Chondrocyte (in vitro differentiated cells): Measurements from ENCODE around the gene MMP14. TPM values are rescaled to one million over a fixed set of nuclear protein-coding genes. Genes with fewer than 3 reads are reported as not detected.

Experiments used
- DNase-seq: peaks from one replicate; pipeline ENCODE4 v3.0.0; 2021; ENCODE audit warnings: mixed read lengths, low spot score
- H3K27ac Mint-ChIP-seq: one replicate; pipeline ENCODE4 v1.8.0; 2021; ENCODE audit warnings: mild to moderate bottlenecking, moderate library complexity, mixed read lengths; ENCODE audit not compliant: unreplicated experiment
- H3K27me3 Mint-ChIP-seq: 2 replicates; pipeline ENCODE4 v1.8.0; 2021; ENCODE audit warnings: low read depth, mixed read lengths
- H3K36me3 Mint-ChIP-seq: 2 replicates; pipeline ENCODE4 v1.8.0; 2021; ENCODE audit warnings: low read depth, mixed read lengths
- H3K4me1 Mint-ChIP-seq: 2 replicates; pipeline ENCODE4 v1.8.0; 2021; ENCODE audit warnings: low read depth, mild to moderate bottlenecking, mixed read lengths
- H3K4me3 Mint-ChIP-seq: one replicate; pipeline ENCODE4 v1.8.0; 2021; ENCODE audit warnings: mild to moderate bottlenecking, moderate library complexity, mixed read lengths; ENCODE audit not compliant: unreplicated experiment
- H3K9me3 Mint-ChIP-seq: 2 replicates; pipeline ENCODE4 v1.8.0; 2021; ENCODE audit warnings: low read depth, mixed read lengths
- CTCF ChIP-seq: fragments of 200-600 bp; sonication (generic); IDR thresholded peaks from 2 replicates; pipeline ENCODE4 v1.5.0; 2021; ENCODE audit warnings: antibody characterized with exemption, mild to moderate bottlenecking, moderate library complexity
- total RNA-seq: library from RNA; stranded (reverse); gene quantifications from 3 replicates; pipeline ENCODE4 v1.2.1, GENCODE V29; 2021

Gene MMP14
- total RNA-seq, 1 donor from 2014 or later = 987 TPM

- no peak for TF ChIP-seq CTCF
- no peak overlapping the region for H3K4me3 Mint-ChIP-seq
- no peak for DNase-seq
- H3K27ac Mint-ChIP-seq = no peak overlapping the region
- no peaks in the 10 kb centered on the region for H3K9me3 Mint-ChIP-seq
- no peaks in the 10 kb centered on the region for H3K27me3 Mint-ChIP-seq
- peaks cover 37% of the 10 kb centered on the region for H3K36me3 Mint-ChIP-seq
- peaks cover 16% of the 10 kb centered on the region for H3K4me1 Mint-ChIP-seq
Measured at GRCh38 chr14:22877000-22877501, 40.7 kb downstream of the MMP14 start.

- no peak for DNase-seq
- H3K4me1 Mint-ChIP-seq = peaks cover 13% of the 10 kb centered on the region
- peak overlapping the region; percentile 57 for H3K27ac Mint-ChIP-seq
- H3K36me3 Mint-ChIP-seq = peaks cover 34% of the 10 kb centered on the region
- TF ChIP-seq CTCF = no peak
- no peaks in the 10 kb centered on the region for H3K27me3 Mint-ChIP-seq
- H3K9me3 Mint-ChIP-seq = no peaks in the 10 kb centered on the region
- H3K4me3 Mint-ChIP-seq = no peak overlapping the region
Measured at GRCh38 chr14:22878271-22879246, 42.2 kb downstream of the MMP14 start.

GRCh38 chr14:22882064-22882463 lies 45.7 kb downstream of the MMP14 start:
- Mint-ChIP-seq H3K36me3 (peaks cover 17% of the 10 kb centered on the region), H3K27ac (no peak overlapping the region), H3K4me1 (peaks cover 12% of the 10 kb centered on the region), H3K27me3 (no peaks in the 10 kb centered on the region), H3K4me3 (no peak overlapping the region), H3K9me3 (no peaks in the 10 kb centered on the region)
- no peak for DNase-seq
- no peak for TF ChIP-seq CTCF

GRCh38 chr14:22882529-22883172 lies 46.3 kb downstream of the MMP14 start:
- Mint-ChIP-seq H3K27me3 (no peaks in the 10 kb centered on the region), H3K4me3 (no peak overlapping the region), H3K9me3 (no peaks in the 10 kb centered on the region), H3K36me3 (peaks cover 15% of the 10 kb centered on the region), H3K27ac (no peak overlapping the region), H3K4me1 (peaks cover 17% of the 10 kb centered on the region)
- DNase-seq = no peak
- no peak for TF ChIP-seq CTCF
